PFSK-1 (cell line): Measurements from ENCODE around the gene MTCL3.

Source experiments
- POLR2AphosphoS5 ChIP-seq: IDR thresholded peaks from 2 replicates; pipeline ENCODE4 v1.6.1; 2012; ENCODE audit warnings: low read depth, mild to moderate bottlenecking, control low read depth, low read length, moderate library complexity
- REST ChIP-seq, 2 experiments: IDR thresholded peaks; 2 replicates each; pipeline versions ENCODE4 v1.6.1 to v1.8.0; 2011 to 2012; ENCODE audit warnings: low read depth in 2 of 2, low read length in 2 of 2, control low read depth in 1 of 2, inconsistent platforms in 1 of 2, mild to moderate bottlenecking in 1 of 2, moderate library complexity in 1 of 2; ENCODE audit not compliant: insufficient read depth in 1 of 2
- SIN3A ChIP-seq: IDR thresholded peaks from 2 replicates; pipeline ENCODE4 v1.6.1; 2012; ENCODE audit warnings: mild to moderate bottlenecking, low read length, moderate library complexity, borderline replicate concordance; ENCODE audit not compliant: insufficient read depth
- TAF1 ChIP-seq: IDR thresholded peaks from 2 replicates; pipeline ENCODE4 v1.6.1; 2012; ENCODE audit warnings: low read length, control low read depth, borderline replicate concordance; ENCODE audit not compliant: insufficient read depth

GRCh38 chr6:127514179-127514772, 4.9 kb downstream of the MTCL3 start:
- TF ChIP-seq POLR2AphosphoS5 (no peak), REST (IDR thresholded peaks at IDR 0.05; ENCODE audit: insufficient read depth in 1 of 2, low read depth in 2 of 2, low read length in 2 of 2) (no peak), TAF1 (no peak), SIN3A (no peak)
